Activated CD8-positive, alpha-beta memory T cell treated with anti-CD3 and anti-CD28 coated beads, Interleukin-2, amount 50 U/mL, for 48 hours (primary cell): Measurements from ENCODE around the gene STK10.
"Not testable (repeated sequence)": the region's sequence is repeated elsewhere in the genome, so short reads cannot be mapped to it uniquely, and the experiment has no call there.

Source experiments
- DNase-seq: peaks from one replicate; pipeline ENCODE4 v3.0.0-alpha.2; 2020

Gene STK10

DNA sequence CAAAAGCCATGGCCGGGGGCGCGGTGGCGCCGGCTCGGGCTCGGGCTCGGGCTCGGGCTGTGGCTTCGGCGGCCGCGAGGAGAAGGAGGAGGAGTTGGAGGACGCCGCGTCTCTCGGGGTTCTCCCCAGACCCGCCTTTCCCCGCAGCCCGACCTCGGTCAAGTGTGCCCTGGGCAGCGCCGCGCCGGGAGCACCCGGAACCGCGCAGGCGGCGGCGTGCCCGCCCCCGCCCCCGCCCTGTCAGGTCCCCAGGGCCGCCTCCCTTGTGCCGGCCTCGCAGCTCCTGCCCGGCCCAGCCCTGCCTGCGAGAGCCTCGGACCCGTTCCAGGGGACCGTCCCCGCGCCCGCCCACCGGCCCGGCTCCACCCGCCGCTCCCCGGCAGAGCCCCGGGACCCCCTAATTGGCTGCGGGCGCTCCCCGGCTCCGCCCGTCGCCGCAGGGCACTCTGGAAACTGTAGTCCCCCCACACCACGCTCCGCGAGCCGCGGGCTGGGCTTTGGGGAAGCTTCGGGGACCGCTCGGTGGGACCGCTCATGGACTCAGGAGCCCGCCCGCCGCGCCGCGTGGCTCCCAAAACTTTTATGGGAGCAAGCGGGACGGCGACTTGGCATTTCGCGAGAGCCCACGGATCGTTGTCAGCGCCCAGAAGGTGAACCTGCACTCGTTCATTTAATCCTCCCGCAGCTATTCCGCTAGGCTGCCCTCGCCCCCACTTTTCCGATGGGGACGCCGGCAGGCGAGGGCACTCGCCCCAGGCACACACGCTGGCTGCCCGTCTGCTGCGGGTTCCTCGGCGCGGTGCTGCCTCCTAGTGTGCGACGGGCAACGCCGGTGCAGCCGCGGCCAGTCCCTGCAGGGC lies at the start of gene STK10:
TSS of gene STK10 (minus strand) at position 192 of the 860 bp plus-strand sequence. CDS start at position 10, 182 bp downstream.
- DNase-seq: peak; percentile 94

- no peak for DNase-seq
Observed at GRCh38 chr5:172235827-172236736, 48.1 kb upstream of the STK10 start.

DNA sequence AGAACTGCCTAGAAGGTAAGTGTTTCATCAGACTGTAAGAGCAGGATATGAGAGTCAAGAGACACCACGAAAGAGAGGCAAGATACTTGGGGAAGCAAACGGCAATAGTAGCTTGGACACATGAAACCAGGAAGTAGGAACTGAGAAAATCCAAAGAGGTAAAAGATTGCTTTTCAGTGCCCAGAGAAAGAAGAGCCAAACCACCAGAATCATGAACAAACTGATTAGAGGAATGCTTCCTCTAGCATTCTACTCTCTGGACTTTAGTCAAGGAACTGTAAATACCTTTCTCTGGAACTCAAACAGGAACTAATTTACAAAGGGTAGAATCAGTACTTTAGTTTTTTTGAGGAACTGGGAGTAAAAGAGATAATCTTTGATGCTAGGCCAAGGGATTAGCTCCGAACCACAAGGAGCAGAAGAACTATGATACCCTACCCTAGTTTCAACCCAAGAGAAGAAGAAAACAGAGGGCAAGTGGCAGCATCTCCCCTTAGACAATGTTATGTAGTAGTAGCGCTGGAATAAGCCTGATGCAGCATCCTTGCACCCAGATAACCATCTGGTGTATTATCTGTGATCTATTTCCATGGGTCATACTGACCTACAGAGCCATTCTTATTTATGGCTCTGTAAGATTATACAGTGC lies 47.2 kb upstream of the STK10 start:
- DNase-seq: no peak

- no peak for DNase-seq
Observed at GRCh38 chr5:172234031-172234430, 46.0 kb upstream of the STK10 start.

DNA sequence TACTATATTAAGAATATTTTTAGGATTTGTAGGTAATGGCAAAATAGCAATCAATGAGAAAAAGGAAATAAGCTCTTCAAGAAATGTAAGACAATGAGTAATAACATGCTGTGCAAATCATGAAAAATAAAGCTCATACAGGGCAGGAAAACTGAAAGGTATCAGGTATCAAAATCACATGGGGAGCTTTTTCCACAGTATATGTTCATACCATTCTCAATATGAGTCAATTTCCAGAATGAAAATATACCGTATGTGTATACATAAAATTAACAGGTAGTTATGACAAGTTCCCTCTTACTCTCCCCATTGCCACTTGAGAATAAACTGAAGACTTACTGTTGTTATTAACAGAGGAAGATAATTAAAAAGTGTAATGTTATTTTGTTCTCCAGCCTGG lies 41.9 kb upstream of the STK10 start:
- DNase-seq: no peak

GRCh38 chr5:172224996-172225395 lies 37.0 kb upstream of the STK10 start:
- no peak for DNase-seq

GRCh38 chr5:172223901-172224873 lies 36.2 kb upstream of the STK10 start:
- DNase-seq: peak; percentile 78

GRCh38 chr5:172219296-172219695 lies 31.3 kb upstream of the STK10 start:
- DNase-seq: no peak

DNA sequence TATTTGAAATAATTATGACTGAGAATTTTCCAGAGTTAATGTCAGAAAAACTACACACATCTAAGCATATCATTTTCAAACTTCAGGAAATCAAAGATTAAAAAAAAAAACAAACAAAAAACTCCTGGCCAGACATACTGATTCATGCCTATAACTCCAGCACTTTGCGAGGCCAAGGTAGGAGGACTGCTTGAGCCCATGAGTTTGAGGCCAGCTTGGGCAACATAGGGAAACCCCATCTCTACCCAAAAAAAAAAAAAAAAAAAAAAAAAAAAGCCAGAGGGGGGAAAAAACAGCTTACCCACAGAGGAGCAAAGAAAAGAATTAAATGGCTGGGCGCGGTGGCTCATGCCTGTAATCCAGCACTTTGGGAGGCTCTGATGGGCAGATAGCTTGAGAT lies 28.3 kb upstream of the STK10 start:
- DNase-seq: no peak

GRCh38 chr5:172213126-172213525 lies 25.1 kb upstream of the STK10 start:
- no peak for DNase-seq

GRCh38 chr5:172211676-172212075 lies 23.7 kb upstream of the STK10 start:
- no peak for DNase-seq

GRCh38 chr5:172209714-172210113 lies 21.7 kb upstream of the STK10 start:
- no peak for DNase-seq

- no peak for DNase-seq
Observed at GRCh38 chr5:172207511-172207910, 19.5 kb upstream of the STK10 start.

DNA sequence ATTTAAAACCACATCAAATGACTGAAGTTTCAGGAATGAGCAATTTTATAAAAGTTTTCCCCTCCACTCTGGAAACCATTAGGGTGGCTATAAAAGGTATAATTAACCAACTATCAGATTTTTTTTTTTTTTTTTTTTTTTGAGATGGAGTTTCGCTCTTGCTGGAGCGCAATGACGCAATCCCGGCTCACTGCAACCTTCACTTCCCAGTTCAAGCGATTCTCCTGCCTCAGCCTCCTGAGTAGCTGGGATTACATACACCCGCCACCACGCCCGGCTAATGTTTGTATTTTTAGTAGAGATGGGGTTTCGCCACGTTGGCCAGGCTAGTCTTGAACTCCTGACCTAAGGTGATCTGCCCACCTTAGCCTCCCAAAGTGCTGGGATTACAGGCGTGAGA lies 18.0 kb upstream of the STK10 start:
- DNase-seq: not testable (repeated sequence)

GRCh38 chr5:172200476-172200875 lies 12.5 kb upstream of the STK10 start:
- DNase-seq: no peak

- no peak for DNase-seq
Observed at GRCh38 chr5:172199446-172199845, 11.4 kb upstream of the STK10 start.

- not testable (repeated sequence) for DNase-seq
Observed at GRCh38 chr5:172197775-172198174, 9.8 kb upstream of the STK10 start.

GRCh38 chr5:172194985-172195774 lies 7.2 kb upstream of the STK10 start:
- DNase-seq: no peak

GRCh38 chr5:172193872-172194271 lies 5.8 kb upstream of the STK10 start, which contains the start of gene EFCAB9:
Gene EFCAB9, plus strand, starts transcription at chr5:172194172. Its CDS starts 1 bp downstream, at chr5:172194173.
- no peak for DNase-seq

DNA sequence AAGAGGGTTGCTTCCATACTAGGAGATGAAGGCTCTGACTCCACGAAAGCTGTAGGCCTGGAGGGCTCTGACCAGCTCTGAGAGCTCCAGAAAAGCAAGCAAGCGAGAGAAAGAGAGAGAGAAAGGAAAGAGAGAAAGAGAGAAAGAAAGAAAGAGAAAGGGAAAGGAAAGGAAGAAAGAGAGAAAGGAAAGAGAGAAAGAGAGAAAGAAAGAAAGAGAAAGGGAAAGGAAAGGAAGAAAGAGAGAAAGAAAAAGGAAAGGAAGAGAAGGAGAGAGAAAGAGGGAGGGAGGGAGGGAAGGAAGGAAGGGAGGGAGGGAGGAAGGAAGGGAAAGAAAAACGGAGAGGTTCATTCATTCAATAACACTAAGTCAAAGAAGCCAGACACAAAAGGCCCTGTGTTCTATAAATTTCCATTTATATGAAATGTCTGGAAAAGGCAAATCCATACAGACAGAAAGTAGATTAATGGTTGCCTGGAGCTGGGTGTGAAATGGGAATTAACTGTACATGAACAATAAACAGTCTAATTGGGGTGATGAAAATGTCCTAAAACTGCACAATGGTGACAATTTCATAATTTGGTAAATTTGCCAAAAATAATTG lies 1.8 kb upstream of the STK10 start:
- no peak for DNase-seq
